IPS DF 6.9 (cell line): ENCODE results near the gene ACOX3.

Source experiments
- DNase-seq: peaks from one replicate; pipeline ENCODE4 v3.0.0-alpha.2; 2013; ENCODE audit warnings: low read depth, low spot score
- H3K27ac ChIP-seq: one replicate; pipeline ENCODE4 v1.5.1; 2013; ENCODE audit warnings: low read length, control low read depth
- H3K27me3 ChIP-seq: 2 replicates; pipeline ENCODE4 v1.6.1; 2013; ENCODE audit warnings: mild to moderate bottlenecking, low read length; ENCODE audit not compliant: control insufficient read depth, insufficient read depth
- H3K36me3 ChIP-seq: 2 replicates; pipeline ENCODE4 v1.6.1; 2013; ENCODE audit warnings: low read length; ENCODE audit not compliant: control insufficient read depth, insufficient read depth
- H3K4me1 ChIP-seq: 2 replicates; pipeline ENCODE4 v1.6.1; 2013; ENCODE audit warnings: low read length; ENCODE audit not compliant: control insufficient read depth, insufficient read depth
- H3K4me3 ChIP-seq: 2 replicates; pipeline ENCODE4 v1.5.1; 2013; ENCODE audit warnings: mild to moderate bottlenecking, low read length
- H3K9me3 ChIP-seq: 2 replicates; pipeline ENCODE4 v1.6.1; 2013; ENCODE audit warnings: low read length, inconsistent platforms; ENCODE audit not compliant: control insufficient read depth, insufficient read depth
- WGBS: extraction: QIAGEN DNeasy Blood & Tissue Kit; methylation state at CpG from one replicate; pipeline ENCODE4 v1.1.7; 2013; ENCODE audit warnings: mixed read lengths, missing lambda C conversion rate; ENCODE audit not compliant: insufficient read length, insufficient coverage; 5-methylcytosine and 5-hydroxymethylcytosine counted together

Gene ACOX3

GRCh38 chr4:8395504-8396296 is 44.8 kb downstream of the ACOX3 start:
- no peaks in the 10 kb centered on the region for H3K27me3 ChIP-seq
- no peak for DNase-seq

GRCh38 chr4:8394806-8395205 is 45.7 kb downstream of the ACOX3 start:
- WGBS, result no CpG with 5 or more reads among the region's 12 CpGs
- no peak overlapping the region for H3K27ac ChIP-seq
- DNase-seq, result no peak
- no peaks in the 10 kb centered on the region for H3K27me3 ChIP-seq
- no peaks in the 10 kb centered on the region for H3K36me3 ChIP-seq
- H3K4me3 ChIP-seq, result no peak overlapping the region
- H3K4me1 ChIP-seq, result peaks cover 6% of the 10 kb centered on the region
- H3K9me3 ChIP-seq, result no peaks in the 10 kb centered on the region

More at GRCh38 chr4:8395504-8396296, 44.8 kb downstream of the ACOX3 start:
- Histone ChIP-seq H3K27ac (no peak overlapping the region), H3K4me3 (no peak overlapping the region), H3K4me1 (peaks cover 6% of the 10 kb centered on the region), H3K36me3 (no peaks in the 10 kb centered on the region), H3K9me3 (no peaks in the 10 kb centered on the region)
- WGBS, result no CpG with 5 or more reads among the region's 12 CpGs

GRCh38 chr4:8394061-8394519 is 46.4 kb downstream of the ACOX3 start:
- WGBS, result no CpG with 5 or more reads among the region's 19 CpGs
- Histone ChIP-seq H3K27me3 (no peaks in the 10 kb centered on the region), H3K9me3 (no peaks in the 10 kb centered on the region), H3K4me1 (peaks cover 6% of the 10 kb centered on the region), H3K36me3 (no peaks in the 10 kb centered on the region), H3K27ac (no peak overlapping the region), H3K4me3 (no peak overlapping the region)
- no peak for DNase-seq

- H3K4me1 ChIP-seq, result peaks cover 6% of the 10 kb centered on the region
- no peak for DNase-seq
These were observed 46.9 kb downstream of the ACOX3 start for GRCh38 chr4:8393593-8394038.

GRCh38 chr4:8392591-8393190 is 47.8 kb downstream of the ACOX3 start:
- no peaks in the 10 kb centered on the region for H3K9me3 ChIP-seq
- H3K4me1 ChIP-seq, result peaks cover 6% of the 10 kb centered on the region
- no peaks in the 10 kb centered on the region for H3K27me3 ChIP-seq
- no peak for DNase-seq
- no peaks in the 10 kb centered on the region for H3K36me3 ChIP-seq
- H3K27ac ChIP-seq, result no peak overlapping the region
- H3K4me3 ChIP-seq, result no peak overlapping the region
- no CpG with 5 or more reads among the region's 15 CpGs for WGBS

More at GRCh38 chr4:8393593-8394038, 46.9 kb downstream of the ACOX3 start:
- WGBS, result no CpG with 5 or more reads among the region's 8 CpGs
- no peaks in the 10 kb centered on the region for H3K9me3 ChIP-seq
- no peak overlapping the region for H3K27ac ChIP-seq
- no peak overlapping the region for H3K4me3 ChIP-seq
- H3K27me3 ChIP-seq, result no peaks in the 10 kb centered on the region
- H3K36me3 ChIP-seq, result no peaks in the 10 kb centered on the region

GRCh38 chr4:8391972-8392371 is 48.6 kb downstream of the ACOX3 start:
- peaks cover 4% of the 10 kb centered on the region for H3K4me1 ChIP-seq
- H3K27me3 ChIP-seq, result no peaks in the 10 kb centered on the region
- H3K36me3 ChIP-seq, result no peaks in the 10 kb centered on the region
- H3K9me3 ChIP-seq, result no peaks in the 10 kb centered on the region
- no CpG with 5 or more reads among the region's 9 CpGs for WGBS
- DNase-seq, result no peak
- H3K27ac ChIP-seq, result no peak overlapping the region
- H3K4me3 ChIP-seq, result no peak overlapping the region

GRCh38 chr4:8391071-8391470 is 49.5 kb downstream of the ACOX3 start:
- Histone ChIP-seq H3K27ac (no peak overlapping the region), H3K4me3 (no peak overlapping the region), H3K9me3 (no peaks in the 10 kb centered on the region), H3K27me3 (no peaks in the 10 kb centered on the region), H3K36me3 (no peaks in the 10 kb centered on the region), H3K4me1 (peaks cover 1% of the 10 kb centered on the region; the same call in 1 of the 2 replicates)
- no CpG with 5 or more reads among the region's 7 CpGs for WGBS
- no peak for DNase-seq

GRCh38 chr4:8390577-8390976 is 49.9 kb downstream of the ACOX3 start:
- no peaks in the 10 kb centered on the region for H3K9me3 ChIP-seq
- no CpG with 5 or more reads among the region's 5 CpGs for WGBS
- H3K27ac ChIP-seq, result no peak overlapping the region
- no peaks in the 10 kb centered on the region for H3K36me3 ChIP-seq
- no peak for DNase-seq
- peaks cover 1% of the 10 kb centered on the region; the same call in 1 of the 2 replicates for H3K4me1 ChIP-seq
- H3K4me3 ChIP-seq, result no peak overlapping the region
- no peaks in the 10 kb centered on the region for H3K27me3 ChIP-seq

- H3K4me1 ChIP-seq, result peaks cover 1% of the 10 kb centered on the region; the same call in 1 of the 2 replicates
These were observed 52.0 kb downstream of the ACOX3 start for GRCh38 chr4:8388528-8388870.

GRCh38 chr4:8387615-8388527 is 52.7 kb downstream of the ACOX3 start:
- no CpG with 5 or more reads among the region's 33 CpGs for WGBS

More at GRCh38 chr4:8388528-8388870, 52.0 kb downstream of the ACOX3 start:
- Histone ChIP-seq H3K36me3 (no peaks in the 10 kb centered on the region; the same call in 1 of the 2 replicates), H3K27ac (no peak overlapping the region), H3K27me3 (no peaks in the 10 kb centered on the region), H3K9me3 (no peaks in the 10 kb centered on the region), H3K4me3 (no peak overlapping the region)
- no CpG with 5 or more reads among the region's 12 CpGs for WGBS
- no peak for DNase-seq

More at GRCh38 chr4:8387615-8388527, 52.7 kb downstream of the ACOX3 start:
- Histone ChIP-seq H3K27ac (no peak overlapping the region), H3K9me3 (no peaks in the 10 kb centered on the region), H3K4me1 (peaks cover 1% of the 10 kb centered on the region; the same call in 1 of the 2 replicates), H3K27me3 (no peaks in the 10 kb centered on the region), H3K36me3 (no peaks in the 10 kb centered on the region; the same call in 1 of the 2 replicates), H3K4me3 (no peak overlapping the region)
- no peak for DNase-seq
